ENCODE data around the gene VEGFB.

The VEGFB gene

GRCh38 chr11:64263021-64263946, 28.9 kb downstream of the VEGFB start:
- no peak for DNase-seq

- no peak for DNase-seq
Measured at GRCh38 chr11:64263947-64264317, 29.5 kb downstream of the VEGFB start.

GRCh38 chr11:64264371-64264852, 30.0 kb downstream of the VEGFB start:
- DNase-seq: no peak

- DNase-seq: no peak
Measured at GRCh38 chr11:64265176-64266160, 31.1 kb downstream of the VEGFB start.

GRCh38 chr11:64266339-64266738, 32.0 kb downstream of the VEGFB start:
- DNase-seq: no peak

- no peak for DNase-seq
Measured at GRCh38 chr11:64267207-64267945, 33.0 kb downstream of the VEGFB start.

GRCh38 chr11:64268025-64268892, 33.9 kb downstream of the VEGFB start:
- no peak for DNase-seq

GRCh38 chr11:64268893-64269539, 34.6 kb downstream of the VEGFB start:
- DNase-seq: no peak

GRCh38 chr11:64269540-64270220, 35.3 kb downstream of the VEGFB start:
- DNase-seq: peak; percentile 98

GRCh38 chr11:64275031-64275800, 40.8 kb downstream of the VEGFB start:
- no peak for DNase-seq

GRCh38 chr11:64275841-64276240, 41.5 kb downstream of the VEGFB start:
- no peak for DNase-seq

GRCh38 chr11:64276653-64277431, 42.5 kb downstream of the VEGFB start:
- DNase-seq: no peak

GRCh38 chr11:64278576-64279190, 44.3 kb downstream of the VEGFB start:
- DNase-seq: no peak

GRCh38 chr11:64281957-64282770, 47.8 kb downstream of the VEGFB start:
- no peak for DNase-seq

- DNase-seq: no peak
Measured at GRCh38 chr11:64283092-64283491, 48.7 kb downstream of the VEGFB start.

GRCh38 chr11:64284048-64284961, 49.9 kb downstream of the VEGFB start, which contains the start of gene BAD:
TSS of gene BAD (minus strand) at chr11:64284665. CDS start at chr11:64284368, 297 bp downstream.
- peak; percentile 90 for DNase-seq
